Adrenal gland (tissue), 5 donors: ENCODE data around the gene OPRL1.

Experiments used
- POLR2A ChIP-seq, 2 donors: fragments of 450-650 bp; IDR thresholded peaks; one replicate each; pipeline ENCODE4 v1.6.1; 2017; ENCODE audit warnings: antibody characterized with exemption in 2 of 2, mild to moderate bottlenecking in 2 of 2, moderate library complexity in 1 of 2
- TF ChIP-seq, protein P1 (sequence below), 6 experiments: fragments of 450-650 bp in 4 of 6; fragments of 200-600 bp in 2 of 6; sonication (generic) in 1 of 6; IDR thresholded peaks; 1 replicate in 5 of 6; 2 replicates in 1 of 6; pipeline versions ENCODE4 v1.5.1 to v1.8.0; 2016 to 2021; ENCODE audit warnings: antibody characterized with exemption in 6 of 6, mild to moderate bottlenecking in 2 of 6, moderate library complexity in 1 of 6
- donor health status: DM: no; HTN: no; CAD: no.

DNA sequence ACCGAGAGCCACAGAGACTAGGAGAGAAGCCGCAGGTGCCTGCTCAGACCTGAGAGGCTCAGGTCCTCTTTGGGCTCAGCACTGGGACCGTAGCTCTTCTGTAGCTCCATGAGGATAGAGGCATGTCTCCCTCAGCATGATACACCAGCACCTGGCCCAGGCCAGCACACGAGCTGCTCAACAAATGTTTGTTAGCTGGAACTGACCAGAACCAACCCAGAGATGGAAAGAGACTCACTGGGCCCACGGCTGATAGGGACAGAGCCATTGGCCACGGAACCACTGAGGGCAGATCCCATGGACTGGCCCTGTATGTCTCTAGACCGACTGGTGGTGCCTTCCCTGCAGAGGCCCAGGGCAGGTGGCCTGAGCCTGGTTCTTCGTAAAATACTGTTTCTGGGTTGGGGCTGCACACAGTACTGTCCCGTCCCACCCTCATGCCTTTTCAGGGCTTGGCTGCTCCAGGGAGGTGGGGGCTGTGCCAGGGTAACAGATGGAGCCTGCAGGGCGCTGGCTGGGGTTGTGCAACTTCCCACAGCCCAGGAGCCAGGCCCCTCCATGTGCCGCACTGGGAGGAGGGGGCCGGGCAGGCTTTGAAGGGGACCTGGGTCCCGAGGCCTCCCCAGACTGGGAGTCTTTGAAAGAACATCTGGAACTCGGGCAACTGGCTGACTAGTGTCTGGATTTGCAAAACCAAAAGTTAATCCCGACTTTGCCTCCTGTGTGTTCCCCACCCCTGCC, 38.7 kb upstream of the OPRL1 start:
- TF ChIP-seq, protein P1, sequence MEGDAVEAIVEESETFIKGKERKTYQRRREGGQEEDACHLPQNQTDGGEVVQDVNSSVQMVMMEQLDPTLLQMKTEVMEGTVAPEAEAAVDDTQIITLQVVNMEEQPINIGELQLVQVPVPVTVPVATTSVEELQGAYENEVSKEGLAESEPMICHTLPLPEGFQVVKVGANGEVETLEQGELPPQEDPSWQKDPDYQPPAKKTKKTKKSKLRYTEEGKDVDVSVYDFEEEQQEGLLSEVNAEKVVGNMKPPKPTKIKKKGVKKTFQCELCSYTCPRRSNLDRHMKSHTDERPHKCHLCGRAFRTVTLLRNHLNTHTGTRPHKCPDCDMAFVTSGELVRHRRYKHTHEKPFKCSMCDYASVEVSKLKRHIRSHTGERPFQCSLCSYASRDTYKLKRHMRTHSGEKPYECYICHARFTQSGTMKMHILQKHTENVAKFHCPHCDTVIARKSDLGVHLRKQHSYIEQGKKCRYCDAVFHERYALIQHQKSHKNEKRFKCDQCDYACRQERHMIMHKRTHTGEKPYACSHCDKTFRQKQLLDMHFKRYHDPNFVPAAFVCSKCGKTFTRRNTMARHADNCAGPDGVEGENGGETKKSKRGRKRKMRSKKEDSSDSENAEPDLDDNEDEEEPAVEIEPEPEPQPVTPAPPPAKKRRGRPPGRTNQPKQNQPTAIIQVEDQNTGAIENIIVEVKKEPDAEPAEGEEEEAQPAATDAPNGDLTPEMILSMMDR (IDR thresholded peaks at IDR 0.05) = no peak
- no peak for TF ChIP-seq POLR2A (IDR thresholded peaks at IDR 0.05)
